Spleen (tissue), 11 donors: ENCODE results near the gene VPS72. TPM values are rescaled to one million over a fixed set of nuclear protein-coding genes. Genes with fewer than 3 reads are reported as not detected.
A peak's percentile ranks its signal among the peaks of the same experiment; 100 is the strongest.

Source experiments
- DNase-seq: peaks from one replicate; pipeline ENCODE4 v3.0.0-alpha.2; 2020
- H3K27ac ChIP-seq, 8 donors: fragments of 200-600 bp; sonication (generic) in 7 of 8; 1 replicate in 4 of 8; 2 replicates in 4 of 8; pipeline versions ENCODE4 v1.5.0 to v1.8.0; 2016 to 2021; ENCODE audit warnings: inconsistent platforms in 4 of 8, mild to moderate bottlenecking in 4 of 8, moderate library complexity in 1 of 8
- H3K27me3 ChIP-seq, 7 donors: fragments of 200-600 bp; sonication (generic) in 6 of 7; replicated peaks in 1 of 7; 1 replicate in 4 of 7; 2 replicates in 3 of 7; pipeline versions ENCODE4 v1.5.0 to v1.8.0; 2016 to 2021; ENCODE audit warnings: inconsistent platforms in 3 of 7, mild to moderate bottlenecking in 1 of 7
- H3K36me3 ChIP-seq, 6 donors: fragments of 200-600 bp; sonication (generic) in 5 of 6; 1 replicate in 4 of 6; 2 replicates in 2 of 6; pipeline versions ENCODE4 v1.5.0 to v1.8.0; 2016 to 2021; ENCODE audit warnings: inconsistent platforms in 2 of 6
- H3K4me1 ChIP-seq, 6 donors: fragments of 200-600 bp; sonication (generic) in 5 of 6; 1 replicate in 3 of 6; 2 replicates in 3 of 6; pipeline versions ENCODE4 v1.5.0 to v1.8.0; 2016 to 2021; ENCODE audit warnings: inconsistent platforms in 3 of 6
- H3K4me3 ChIP-seq, 8 donors: fragments of 200-600 bp; sonication (generic) in 7 of 8; 1 replicate in 4 of 8; 2 replicates in 4 of 8; pipeline versions ENCODE4 v1.5.0 to v1.8.0; 2016 to 2021; ENCODE audit warnings: inconsistent platforms in 4 of 8, mild to moderate bottlenecking in 4 of 8, moderate library complexity in 2 of 8
- H3K9me3 ChIP-seq, 8 donors: fragments of 200-600 bp; sonication (generic) in 7 of 8; 1 replicate in 4 of 8; 2 replicates in 4 of 8; pipeline versions ENCODE4 v1.5.0 to v1.8.0; 2016 to 2021; ENCODE audit warnings: inconsistent platforms in 4 of 8
- POLR2A ChIP-seq, 3 donors: fragments of 450-650 bp; IDR thresholded peaks; one replicate each; pipeline ENCODE4 v1.5.1; 2017; ENCODE audit warnings: antibody characterized with exemption in 3 of 3, mild to moderate bottlenecking in 1 of 3
- POLR2AphosphoS5 ChIP-seq, 3 donors: sonication (generic); formaldehyde crosslinking; IDR thresholded peaks; one replicate each; pipeline ENCODE4 v1.5.1; 2017; ENCODE audit warnings: antibody characterized with exemption in 3 of 3
- WGBS, 5 donors: extraction: QIAGEN DNeasy Blood & Tissue Kit in 3 of 5; methylation state at CpG; one replicate each; pipeline versions ENCODE4 v1.1.5 to v1.1.7; 2013 to 2018; 5-methylcytosine and 5-hydroxymethylcytosine counted together
- intact Hi-C: fragments of 100-400 bp; cut with DNase I; formaldehyde crosslinking; loops from one replicate; pipeline ENCODE4 v1.15.0; 2023; ENCODE audit warnings: low total_unique reads
- polyA plus RNA-seq, 3 donors: library from polyadenylated mRNA; stranded (reverse); fragments of 200-250 nt; gene quantifications; one replicate each; pipeline ENCODE4 v1.2.1, GENCODE V29; 2013
- total RNA-seq, 7 donors: library from RNA; depleted of rRNA in 3 of 7; stranded (reverse); fragments of >200 nt in 3 of 7; fragmentation: NEBNext Ultra II Directional in 4 of 7; extraction: Animal tissue kit (Norgen Biotek cat#: 25700) in 4 of 7; gene quantifications; one replicate each; pipeline versions ENCODE4 v1.1.0 to v1.2.1, GENCODE V29; 2016 to 2021
- TF ChIP-seq, protein P1 (sequence below), 11 experiments: fragments of 200-600 bp in 7 of 11; fragments of 450-650 bp in 4 of 11; sonication (generic) in 4 of 11; IDR thresholded peaks in 8 of 11; conservative IDR thresholded peaks in 3 of 11; 1 replicate in 7 of 11; 2 replicates in 4 of 11; pipeline versions ENCODE4 v1.4.0 to v1.8.0; 2016 to 2021; ENCODE audit warnings: antibody characterized with exemption in 11 of 11, inconsistent platforms in 4 of 11, mild to moderate bottlenecking in 1 of 11
- donor health status: healthy with polysubstance abuse.
- donor health status: DM: no; HTN: no; CAD: no; lungs with moderate emphysema.
- donor health status: DM: no; HTN: no; CAD: no.
- donor health status: Bipolar disorder and iron deficiency.
- donor health status: healthy.
- donor health status: DM: no; HTN: no; CAD: no.
- donor health status: DM: yes; HTN: yes; CAD: no.

The VPS72 gene
- total and polyA plus RNA-seq, 10 donors, result 23.1 to 43.1 (median 31.2) TPM

GRCh38 chr1:151133018-151133806, 56.8 kb downstream of the VPS72 start:
- TF ChIP-seq, protein P1, sequence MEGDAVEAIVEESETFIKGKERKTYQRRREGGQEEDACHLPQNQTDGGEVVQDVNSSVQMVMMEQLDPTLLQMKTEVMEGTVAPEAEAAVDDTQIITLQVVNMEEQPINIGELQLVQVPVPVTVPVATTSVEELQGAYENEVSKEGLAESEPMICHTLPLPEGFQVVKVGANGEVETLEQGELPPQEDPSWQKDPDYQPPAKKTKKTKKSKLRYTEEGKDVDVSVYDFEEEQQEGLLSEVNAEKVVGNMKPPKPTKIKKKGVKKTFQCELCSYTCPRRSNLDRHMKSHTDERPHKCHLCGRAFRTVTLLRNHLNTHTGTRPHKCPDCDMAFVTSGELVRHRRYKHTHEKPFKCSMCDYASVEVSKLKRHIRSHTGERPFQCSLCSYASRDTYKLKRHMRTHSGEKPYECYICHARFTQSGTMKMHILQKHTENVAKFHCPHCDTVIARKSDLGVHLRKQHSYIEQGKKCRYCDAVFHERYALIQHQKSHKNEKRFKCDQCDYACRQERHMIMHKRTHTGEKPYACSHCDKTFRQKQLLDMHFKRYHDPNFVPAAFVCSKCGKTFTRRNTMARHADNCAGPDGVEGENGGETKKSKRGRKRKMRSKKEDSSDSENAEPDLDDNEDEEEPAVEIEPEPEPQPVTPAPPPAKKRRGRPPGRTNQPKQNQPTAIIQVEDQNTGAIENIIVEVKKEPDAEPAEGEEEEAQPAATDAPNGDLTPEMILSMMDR (IDR thresholded peaks at IDR 0.05 in 8 of 11, conservative IDR thresholded peaks at IDR 0.05 in 3 of 11), result no peak
- TF ChIP-seq POLR2A (IDR thresholded peaks at IDR 0.05) (no peak), POLR2AphosphoS5 (IDR thresholded peaks at IDR 0.05) (no peak)
- H3K9me3 ChIP-seq, result no peaks in the 10 kb centered on the region
- 78 to 84% (median 79%) methylated on average over 29 to 65 of the region's 65 CpGs for WGBS, 5 donors
- no peaks in the 10 kb centered on the region for H3K36me3 ChIP-seq
- no peak overlapping the region for H3K27ac ChIP-seq
- intact Hi-C loops, result no loop called here
- DNase-seq, result no peak
- no peak overlapping the region for H3K4me3 ChIP-seq
- H3K27me3 ChIP-seq, result no peaks in the 10 kb centered on the region
- H3K4me1 ChIP-seq, result peaks cover 0 to 23% (median 15%) of the 10 kb centered on the region in 6 donors

- H3K27ac ChIP-seq, result no peak overlapping the region
- peak overlapping the region in 2 of 8 donors; percentile 41 to 65 for H3K4me3 ChIP-seq
- H3K4me1 ChIP-seq, result peaks cover 0 to 23% (median 15%) of the 10 kb centered on the region in 6 donors
- no peak for DNase-seq
- no peaks in the 10 kb centered on the region for H3K27me3 ChIP-seq
- TF ChIP-seq POLR2A (IDR thresholded peaks at IDR 0.05) (no peak), POLR2AphosphoS5 (IDR thresholded peaks at IDR 0.05) (no peak)
- TF ChIP-seq, protein P1 (IDR thresholded peaks at IDR 0.05 in 8 of 11, conservative IDR thresholded peaks at IDR 0.05 in 3 of 11), result no peak
- H3K36me3 ChIP-seq, result no peaks in the 10 kb centered on the region
- no peaks in the 10 kb centered on the region for H3K9me3 ChIP-seq
- 72 to 91% (median 82%) methylated on average over 37 to 74 of the region's 74 CpGs for WGBS, 5 donors
- intact Hi-C loops, result no loop called here
Observed at GRCh38 chr1:151132335-151133017, 57.5 kb downstream of the VPS72 start.

GRCh38 chr1:151131701-151132334, 58.2 kb downstream of the VPS72 start:
- no peak for DNase-seq
- TF ChIP-seq POLR2A (IDR thresholded peaks at IDR 0.05) (no peak), POLR2AphosphoS5 (IDR thresholded peaks at IDR 0.05) (no peak)
- TF ChIP-seq, protein P1 (IDR thresholded peaks at IDR 0.05 in 8 of 11, conservative IDR thresholded peaks at IDR 0.05 in 3 of 11), result no peak
- no peaks in the 10 kb centered on the region for H3K9me3 ChIP-seq
- no peaks in the 10 kb centered on the region for H3K36me3 ChIP-seq
- H3K4me3 ChIP-seq, result peak overlapping the region; percentile 3 to 65 (median 37)
- intact Hi-C loops, result no loop called here
- peaks cover 0 to 23% (median 15%) of the 10 kb centered on the region in 6 donors for H3K4me1 ChIP-seq
- 51 to 75% (median 61%) methylated on average over 33 to 39 of the region's 39 CpGs for WGBS, 5 donors
- peak overlapping the region in 4 of 8 donors; percentile 40 to 66 (median 53) for H3K27ac ChIP-seq
- no peaks in the 10 kb centered on the region for H3K27me3 ChIP-seq
